22Rv1 (cell line): ENCODE data around the gene GRPEL1.
"Not testable (repeated sequence)": the region's sequence is repeated elsewhere in the genome, so short reads cannot be mapped to it uniquely, and the experiment has no call there.

Experiments used
- H3K27ac ChIP-seq: fragments of 450-650 bp; 2 replicates; pipeline ENCODE4 v1.5.1; 2017
- CTCF ChIP-seq: fragments of 450-650 bp; IDR thresholded peaks from 2 replicates; pipeline ENCODE4 v1.5.1; 2017; ENCODE audit warnings: mild to moderate bottlenecking
- ZFX ChIP-seq: fragments of 450-650 bp; IDR thresholded peaks from 2 replicates; pipeline ENCODE4 v1.6.1; 2017; ENCODE audit warnings: antibody characterized with exemption, borderline replicate concordance

The GRPEL1 gene

GRCh38 chr4:7089213-7089986 is 21.5 kb upstream of the GRPEL1 start:
- TF ChIP-seq CTCF (no peak), ZFX (no peak)
- no peak overlapping the region for H3K27ac ChIP-seq

DNA sequence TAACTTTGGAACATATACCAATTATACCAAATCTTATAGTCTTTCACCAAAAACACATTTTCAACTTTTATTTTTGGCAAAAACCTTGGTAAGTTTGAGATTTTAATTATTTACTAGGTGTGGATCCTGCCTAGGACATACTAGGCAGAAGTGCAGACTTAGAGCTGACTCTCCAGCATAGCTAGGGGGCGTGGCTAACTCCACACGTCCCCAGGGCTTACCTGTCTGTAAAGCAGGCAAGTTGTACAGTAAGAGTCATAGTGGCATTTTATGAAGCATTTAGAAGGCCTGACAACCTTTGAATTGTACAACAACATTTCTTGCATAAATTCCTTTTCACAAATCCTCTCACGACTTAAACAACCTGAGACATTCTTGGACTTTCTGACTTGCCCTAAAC is 19.2 kb upstream of the GRPEL1 start:
- TF ChIP-seq ZFX (no peak), CTCF (no peak)
- H3K27ac ChIP-seq, result no peak overlapping the region

GRCh38 chr4:7086384-7086783 is 18.5 kb upstream of the GRPEL1 start:
- TF ChIP-seq CTCF (no peak), ZFX (no peak)
- H3K27ac ChIP-seq, result no peak overlapping the region

DNA sequence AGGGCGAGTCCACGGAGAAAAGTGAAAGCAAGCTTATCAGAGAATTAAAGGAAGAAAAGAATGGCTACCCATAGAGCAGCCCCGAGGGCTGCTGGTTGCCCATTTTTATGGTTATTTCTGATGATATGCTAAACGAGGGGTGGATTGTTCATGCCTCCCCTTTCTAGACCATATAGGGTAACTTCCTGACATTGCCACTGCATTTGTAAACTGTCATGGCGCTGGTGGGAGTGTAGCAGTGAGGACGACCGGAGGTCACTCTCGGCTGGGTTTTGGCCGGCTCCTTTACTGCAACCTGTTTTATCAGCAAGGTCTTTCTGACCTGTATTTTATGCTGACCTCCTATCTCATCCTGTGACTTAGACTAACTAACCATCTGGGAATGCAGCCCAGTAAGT is 16.7 kb upstream of the GRPEL1 start:
- H3K27ac ChIP-seq, result not testable (repeated sequence)

GRCh38 chr4:7083597-7084563 is 16.0 kb upstream of the GRPEL1 start:
- TF ChIP-seq CTCF, result no peak
- TF ChIP-seq ZFX, result no peak
- no peak overlapping the region for H3K27ac ChIP-seq

DNA sequence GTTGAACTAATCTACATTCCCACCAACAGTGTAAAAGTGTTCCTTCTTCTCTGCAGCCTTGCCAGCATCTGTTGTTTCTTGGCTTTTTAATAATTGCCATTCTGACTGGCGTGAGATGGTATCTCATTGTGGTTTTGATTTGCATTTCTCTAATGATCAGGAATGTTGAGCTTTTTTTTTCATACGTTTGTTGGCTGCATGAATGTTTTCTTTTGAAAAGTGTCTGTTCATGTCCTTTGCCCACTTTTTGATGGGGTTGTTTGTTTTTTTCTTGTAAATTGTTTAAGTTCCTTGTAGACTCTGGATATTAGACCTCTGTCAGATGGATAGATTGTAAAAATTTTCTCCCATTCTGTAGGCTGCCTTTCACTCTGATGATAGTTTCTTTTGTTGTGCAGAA is 12.0 kb upstream of the GRPEL1 start:
- not testable (repeated sequence) for H3K27ac ChIP-seq

DNA sequence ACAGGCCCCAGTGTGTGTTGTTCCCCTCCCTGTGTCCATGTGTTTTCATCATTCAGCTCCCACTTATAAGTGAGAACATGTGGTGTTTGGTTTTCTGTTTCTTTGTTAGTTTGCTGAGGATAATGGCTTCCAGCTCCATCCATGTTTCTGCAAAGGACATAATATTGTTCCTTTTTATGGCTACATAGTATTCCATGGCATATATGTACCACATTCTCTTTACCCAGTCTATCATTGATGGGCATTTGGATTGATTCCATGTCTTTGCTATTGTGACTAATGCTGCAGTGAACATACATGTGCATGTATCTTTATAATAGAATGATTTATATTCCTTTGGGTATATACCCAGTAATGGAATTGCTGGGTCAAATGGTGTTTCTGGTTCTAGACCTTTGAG is 11.6 kb upstream of the GRPEL1 start:
- not testable (repeated sequence) for H3K27ac ChIP-seq

GRCh38 chr4:7078025-7078424 is 10.2 kb upstream of the GRPEL1 start:
- H3K27ac ChIP-seq, result no peak overlapping the region
- no peak for TF ChIP-seq CTCF
- no peak for TF ChIP-seq ZFX
